HG03159 (cell line): Measurements from ENCODE around the gene ZNF862.

Experiments
- ATAC-seq: cut with Tn5 transposase; IDR thresholded peaks from one replicate; pipeline ENCODE4 v1.9.1; 2021; ENCODE audit warnings: mild to moderate bottlenecking, moderate library complexity; ENCODE audit not compliant: unreplicated experiment

Gene ZNF862

DNA sequence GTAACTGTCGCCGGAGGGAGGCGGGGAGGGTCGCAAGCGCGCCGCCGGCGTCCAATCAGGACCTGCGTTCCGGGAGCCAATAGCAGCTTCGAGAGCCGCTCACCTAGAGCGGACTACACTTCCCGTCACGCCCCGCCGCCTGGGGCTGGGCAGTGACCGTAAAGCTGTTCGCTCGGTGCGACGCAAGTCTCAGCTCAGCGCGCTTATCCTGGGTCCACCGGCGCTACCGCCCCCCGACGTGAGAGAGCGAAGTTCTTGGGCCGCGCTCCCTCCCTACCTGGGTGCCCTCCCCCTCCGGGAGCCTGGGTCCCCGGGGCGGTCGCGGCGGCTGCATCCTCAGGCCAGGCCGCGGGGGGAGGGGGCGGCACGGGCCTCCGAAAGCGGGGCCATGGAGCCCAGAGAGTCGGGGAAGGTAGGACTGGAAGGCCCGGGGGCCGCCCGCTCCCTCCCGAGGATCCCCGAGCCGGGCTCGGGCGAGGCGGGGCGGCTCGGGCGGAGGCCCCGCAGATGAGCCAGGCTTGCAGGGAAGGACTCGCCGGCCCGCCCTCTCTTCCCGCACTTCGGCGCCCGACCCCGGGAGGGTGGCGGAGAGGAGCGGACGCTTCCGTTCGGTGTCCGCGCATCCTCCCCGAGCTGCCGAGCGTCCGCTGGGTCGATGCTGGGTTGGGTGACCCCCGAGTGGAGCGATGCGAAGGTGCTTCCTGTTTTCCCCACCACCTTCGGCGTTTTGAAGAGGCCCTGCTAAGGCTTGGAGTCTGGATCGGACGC is at the start of gene ZNF862:
Gene ZNF862, plus strand, starts transcription at position 152 of the 768 bp plus-strand sequence. Its CDS starts 237 bp downstream, at position 389.
- peak; percentile 99 for ATAC-seq

DNA sequence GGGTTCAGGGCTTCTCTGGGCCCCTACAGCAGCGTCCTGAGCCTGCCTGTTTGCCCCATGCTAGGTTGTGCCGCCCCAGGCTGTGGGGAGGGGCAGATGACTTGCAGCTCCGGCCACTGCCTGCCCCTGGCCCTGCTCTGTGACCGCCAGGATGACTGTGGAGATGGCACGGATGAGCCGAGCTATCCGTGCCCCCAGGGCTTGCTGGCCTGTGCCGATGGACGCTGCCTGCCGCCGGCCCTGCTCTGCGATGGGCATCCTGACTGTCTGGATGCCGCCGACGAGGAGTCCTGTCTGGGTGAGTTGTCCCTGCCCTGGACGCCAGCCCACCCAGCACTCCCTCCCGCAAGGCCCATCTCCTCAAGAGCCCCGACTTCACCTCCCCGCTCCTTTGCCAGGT is 49.1 kb upstream of the ZNF862 start:
- ATAC-seq: no peak

DNA sequence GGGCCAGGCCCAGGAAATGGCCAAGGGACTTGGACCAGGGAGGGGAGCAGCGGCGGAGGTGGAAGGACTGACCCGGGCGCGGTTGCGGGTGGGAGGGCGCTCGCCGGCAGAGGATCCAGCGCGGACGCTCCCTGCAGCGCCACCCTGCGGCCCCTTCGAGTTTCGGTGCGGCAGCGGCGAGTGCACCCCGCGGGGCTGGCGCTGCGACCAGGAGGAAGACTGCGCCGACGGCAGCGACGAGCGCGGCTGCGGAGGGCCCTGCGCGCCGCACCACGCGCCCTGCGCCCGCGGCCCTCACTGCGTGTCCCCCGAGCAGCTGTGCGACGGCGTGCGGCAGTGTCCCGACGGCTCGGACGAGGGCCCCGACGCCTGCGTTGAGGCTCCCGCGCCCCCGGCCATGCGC is 48.0 kb upstream of the ZNF862 start:
- ATAC-seq: no peak

DNA sequence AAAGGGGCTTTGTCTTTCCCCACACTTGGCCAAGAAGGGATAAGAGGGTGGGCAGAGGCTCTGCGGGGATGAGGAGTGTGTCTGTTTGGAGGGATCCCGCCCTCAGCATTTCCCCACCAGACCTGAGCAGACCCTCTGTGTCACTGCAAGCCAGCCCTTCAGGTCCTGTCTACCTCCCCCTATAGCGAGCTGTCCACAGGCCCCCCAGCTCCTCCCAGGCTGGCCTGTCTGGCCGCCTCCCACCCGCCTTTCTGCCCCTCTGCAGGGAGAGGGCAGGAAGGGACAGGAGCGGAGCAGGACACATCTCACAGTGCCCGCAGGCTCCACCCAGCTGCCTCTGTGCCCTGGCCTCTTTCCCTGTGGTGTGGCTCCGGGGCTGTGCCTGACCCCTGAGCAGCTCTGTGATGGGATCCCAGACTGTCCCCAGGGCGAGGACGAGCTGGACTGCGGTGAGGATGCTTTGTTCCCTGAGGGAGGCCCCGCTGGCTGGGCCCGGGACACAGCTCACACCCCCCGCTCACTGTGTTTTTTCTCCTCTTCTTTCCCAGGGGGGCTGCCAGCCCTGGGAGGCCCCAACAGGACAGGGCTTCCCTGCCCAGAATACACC is 47.3 kb upstream of the ZNF862 start:
- no peak for ATAC-seq

DNA sequence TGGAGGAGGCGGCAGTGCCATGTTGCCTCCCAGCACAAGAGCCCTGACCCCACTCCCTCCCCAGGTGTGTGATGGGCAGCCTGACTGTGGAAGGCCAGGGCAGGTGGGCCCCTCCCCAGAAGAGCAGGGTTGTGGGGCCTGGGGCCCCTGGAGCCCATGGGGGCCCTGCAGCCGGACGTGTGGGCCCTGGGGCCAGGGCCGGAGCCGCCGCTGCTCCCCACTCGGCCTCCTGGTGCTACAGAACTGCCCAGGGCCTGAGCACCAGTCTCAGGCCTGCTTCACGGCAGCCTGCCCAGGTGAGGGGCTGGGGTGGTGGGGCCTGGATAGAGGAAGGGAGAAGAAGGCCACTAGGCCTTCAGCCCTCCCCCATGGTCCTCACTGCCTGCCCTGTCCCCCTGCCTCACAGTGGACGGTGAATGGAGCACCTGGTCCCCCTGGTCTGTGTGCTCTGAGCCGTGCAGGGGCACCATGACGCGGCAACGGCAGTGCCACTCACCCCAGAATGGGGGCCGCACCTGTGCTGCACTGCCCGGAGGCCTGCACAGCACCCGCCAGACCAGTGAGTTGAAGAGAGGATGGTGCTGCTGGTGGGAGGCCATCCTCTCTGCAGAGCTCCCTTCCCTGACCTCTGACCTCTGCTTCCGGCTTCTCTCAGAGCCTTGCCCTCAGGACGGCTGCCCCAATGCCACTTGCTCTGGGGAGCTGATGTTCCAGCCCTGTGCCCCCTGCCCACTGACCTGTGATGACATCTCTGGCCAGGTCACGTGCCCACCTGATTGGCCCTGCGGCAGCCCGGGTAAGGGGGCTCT is 46.6 kb upstream of the ZNF862 start:
- no peak for ATAC-seq

DNA sequence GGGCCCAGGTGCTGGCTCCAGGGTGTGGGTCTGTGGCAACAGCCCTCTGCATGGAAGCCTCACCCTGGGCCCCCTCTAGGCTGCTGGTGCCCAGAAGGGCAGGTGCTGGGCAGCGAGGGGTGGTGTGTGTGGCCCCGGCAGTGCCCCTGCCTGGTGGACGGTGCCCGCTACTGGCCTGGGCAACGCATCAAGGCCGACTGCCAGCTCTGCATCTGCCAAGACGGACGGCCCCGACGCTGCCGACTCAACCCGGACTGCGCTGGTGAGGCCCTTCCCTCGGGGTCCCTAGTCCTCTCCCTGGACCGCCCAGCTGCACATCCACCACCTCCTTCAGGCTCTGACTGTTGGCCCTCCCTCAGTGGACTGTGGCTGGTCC is 46.0 kb upstream of the ZNF862 start:
- ATAC-seq: no peak

DNA sequence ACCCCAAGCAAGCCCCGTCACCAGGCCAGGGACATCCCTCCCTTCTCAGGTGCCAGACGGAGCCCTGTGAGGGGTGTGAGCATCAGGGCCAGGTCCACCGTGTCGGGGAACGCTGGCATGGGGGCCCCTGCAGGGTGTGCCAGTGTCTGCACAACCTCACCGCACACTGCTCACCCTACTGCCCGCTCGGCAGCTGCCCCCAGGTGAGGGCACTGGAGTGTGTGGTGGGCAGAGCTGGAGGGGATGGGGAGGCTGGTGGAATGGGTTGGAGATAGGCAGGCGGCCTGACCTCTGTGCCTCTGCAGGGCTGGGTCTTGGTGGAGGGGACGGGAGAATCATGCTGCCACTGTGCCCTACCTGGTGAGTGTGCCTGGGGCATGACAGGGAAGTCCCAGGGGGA is 44.9 kb upstream of the ZNF862 start:
- no peak for ATAC-seq

DNA sequence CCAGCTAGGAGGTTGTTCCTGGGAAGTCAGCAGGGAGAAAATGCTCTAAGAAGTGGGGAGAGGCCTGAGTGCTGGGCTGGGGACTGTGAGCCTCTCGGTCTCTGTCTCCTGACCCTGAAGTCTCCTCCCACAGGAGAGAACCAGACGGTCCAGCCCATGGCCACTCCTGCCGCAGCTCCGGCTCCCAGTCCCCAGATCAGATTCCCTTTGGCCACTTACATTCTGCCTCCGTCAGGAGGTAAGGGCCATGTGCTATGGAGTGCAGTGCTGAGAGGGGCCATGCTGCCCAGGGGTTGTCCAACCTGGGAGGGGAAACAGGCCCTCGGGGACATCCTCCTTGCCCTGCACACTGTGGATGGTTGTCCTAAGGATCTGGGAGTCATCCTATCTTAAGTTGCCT is 43.5 kb upstream of the ZNF862 start:
- no peak for ATAC-seq

DNA sequence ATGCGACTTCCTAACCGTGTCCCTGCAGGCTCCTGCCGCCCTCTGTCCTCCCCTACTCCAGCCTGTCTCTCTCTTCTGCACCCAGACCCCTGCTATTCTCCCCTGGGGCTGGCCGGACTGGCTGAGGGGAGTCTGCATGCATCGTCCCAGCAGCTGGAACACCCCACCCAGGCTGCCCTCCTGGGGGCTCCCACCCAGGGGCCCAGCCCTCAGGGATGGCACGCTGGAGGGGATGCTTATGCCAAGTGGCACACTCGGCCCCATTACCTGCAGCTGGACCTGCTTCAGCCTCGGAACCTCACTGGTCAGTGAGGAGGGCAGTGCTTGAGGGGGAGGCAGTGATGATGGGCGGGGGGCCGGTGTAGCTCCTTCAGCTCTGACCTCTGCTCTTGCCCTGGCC is 43.0 kb upstream of the ZNF862 start:
- no peak for ATAC-seq

DNA sequence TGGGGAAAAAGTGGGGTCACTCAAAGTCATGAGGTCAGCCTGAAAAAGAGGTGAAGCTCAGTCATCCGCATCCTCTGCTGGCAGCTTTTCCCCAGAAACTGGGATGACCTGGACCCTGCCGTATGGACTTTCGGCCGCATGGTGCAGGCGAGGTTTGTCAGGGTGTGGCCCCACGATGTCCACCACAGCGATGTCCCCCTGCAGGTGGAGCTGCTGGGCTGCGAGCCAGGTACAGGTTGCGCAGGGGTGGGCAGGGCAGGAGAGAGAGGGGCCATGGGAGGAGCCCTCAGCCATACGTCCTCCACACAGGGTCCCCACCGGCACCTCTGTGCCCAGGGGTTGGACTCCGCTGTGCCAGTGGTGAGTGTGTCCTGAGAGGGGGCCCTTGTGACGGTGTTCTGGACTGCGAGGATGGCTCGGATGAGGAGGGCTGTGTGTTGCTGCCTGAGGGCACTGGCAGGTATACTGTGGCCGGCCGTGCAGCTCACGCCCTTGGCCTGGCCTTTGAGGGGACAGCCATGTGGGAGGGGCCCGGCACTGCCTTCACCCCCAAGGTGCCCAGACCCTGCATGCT is 41.8 kb upstream of the ZNF862 start:
- ATAC-seq: no peak

DNA sequence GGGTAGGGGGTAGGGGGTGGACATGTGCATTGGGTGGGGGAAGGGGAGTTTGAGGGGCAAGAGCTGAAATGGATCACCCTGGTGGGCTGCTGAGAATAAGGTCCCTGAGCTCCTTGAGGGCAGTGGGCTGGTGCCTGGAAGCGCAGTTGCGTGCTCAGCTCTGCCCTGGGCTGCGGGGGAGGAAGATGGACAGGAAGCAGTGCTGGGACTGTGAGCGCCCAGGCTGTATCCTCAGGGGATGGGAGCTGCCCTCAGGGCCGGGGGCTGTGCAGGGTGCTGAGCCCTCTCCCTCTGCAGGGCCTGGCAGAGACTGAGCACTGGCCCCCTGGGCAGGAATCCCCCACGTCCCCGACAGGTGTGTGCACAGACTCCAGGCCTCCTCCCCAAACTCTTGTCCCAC is 40.4 kb upstream of the ZNF862 start:
- ATAC-seq: no peak

DNA sequence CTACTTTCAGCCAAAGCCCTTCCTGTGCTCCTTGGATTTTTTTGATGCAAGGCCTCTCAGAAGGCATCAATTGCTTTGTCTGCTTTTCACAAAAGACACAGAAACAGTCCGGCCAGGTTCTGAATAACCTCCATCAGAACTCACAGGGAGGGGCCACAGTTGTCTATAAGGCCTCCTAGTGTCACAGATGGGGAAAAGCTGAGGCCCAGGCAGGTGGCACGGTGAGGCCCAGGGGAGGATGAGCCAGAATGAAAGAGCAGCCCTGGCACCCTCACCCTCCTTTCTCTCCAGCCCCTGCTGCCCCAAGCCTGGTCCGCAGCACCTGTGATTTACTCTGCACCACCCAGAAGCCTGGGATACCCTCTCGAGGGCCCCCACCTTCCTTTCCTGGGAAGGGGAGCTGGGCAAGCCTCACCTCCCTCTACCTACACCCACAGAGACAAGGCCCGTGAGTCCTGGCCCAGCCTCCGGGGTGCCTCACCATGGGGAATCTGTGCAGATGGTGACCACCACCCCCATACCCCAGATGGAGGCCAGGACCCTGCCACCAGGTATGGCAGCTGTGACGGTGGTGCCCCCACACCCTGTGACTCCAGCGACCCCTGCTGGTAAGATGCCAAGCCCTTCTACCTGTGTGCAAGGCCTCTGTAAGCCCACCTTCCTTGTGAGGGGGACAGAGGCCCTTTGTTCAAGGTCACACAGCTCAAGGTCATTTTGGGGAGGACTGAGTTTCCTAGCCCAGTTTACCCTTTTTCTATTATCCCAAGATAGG is 38.6 kb upstream of the ZNF862 start:
- no peak for ATAC-seq

DNA sequence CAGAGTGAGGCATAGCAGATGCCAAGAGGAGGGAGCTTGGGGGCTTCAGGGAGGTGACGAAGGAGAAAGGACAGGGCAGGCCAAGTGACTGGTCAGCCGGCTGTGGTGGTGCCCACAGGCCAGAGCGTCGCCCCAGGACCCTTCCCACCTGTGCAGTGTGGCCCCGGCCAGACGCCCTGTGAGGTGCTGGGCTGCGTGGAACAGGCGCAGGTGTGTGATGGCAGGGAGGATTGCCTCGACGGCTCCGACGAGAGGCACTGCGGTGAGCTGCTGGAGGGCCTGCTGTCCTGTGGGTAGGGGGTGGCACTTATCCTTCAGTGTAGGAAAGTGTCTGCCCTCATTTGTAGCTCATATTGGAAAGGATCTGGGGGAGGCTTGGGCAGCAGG is 38.0 kb upstream of the ZNF862 start:
- no peak for ATAC-seq

DNA sequence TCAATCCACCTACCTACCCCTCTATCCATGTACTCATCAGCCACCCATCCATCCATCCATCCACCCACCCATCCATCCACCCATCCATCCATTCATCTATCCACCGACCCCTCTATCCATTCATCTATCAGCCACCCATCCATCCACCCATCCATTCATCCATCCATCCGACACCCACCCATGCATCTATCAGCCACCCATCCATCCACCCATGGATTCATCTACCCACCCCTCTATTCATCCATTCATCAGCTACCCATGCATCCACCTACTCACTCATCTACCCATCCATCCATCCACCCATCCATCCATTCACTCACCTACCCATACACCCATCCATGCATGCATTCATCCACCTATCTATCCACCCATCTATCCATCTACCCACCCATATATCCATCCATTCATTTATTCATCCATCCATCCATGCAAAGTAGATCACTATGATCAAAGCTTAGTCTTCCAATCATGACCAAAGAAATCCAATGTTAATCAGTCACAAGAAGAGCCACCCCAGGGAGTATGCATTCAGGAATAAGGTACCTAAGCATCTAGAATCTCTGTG is 37.1 kb upstream of the ZNF862 start:
- ATAC-seq: no peak

DNA sequence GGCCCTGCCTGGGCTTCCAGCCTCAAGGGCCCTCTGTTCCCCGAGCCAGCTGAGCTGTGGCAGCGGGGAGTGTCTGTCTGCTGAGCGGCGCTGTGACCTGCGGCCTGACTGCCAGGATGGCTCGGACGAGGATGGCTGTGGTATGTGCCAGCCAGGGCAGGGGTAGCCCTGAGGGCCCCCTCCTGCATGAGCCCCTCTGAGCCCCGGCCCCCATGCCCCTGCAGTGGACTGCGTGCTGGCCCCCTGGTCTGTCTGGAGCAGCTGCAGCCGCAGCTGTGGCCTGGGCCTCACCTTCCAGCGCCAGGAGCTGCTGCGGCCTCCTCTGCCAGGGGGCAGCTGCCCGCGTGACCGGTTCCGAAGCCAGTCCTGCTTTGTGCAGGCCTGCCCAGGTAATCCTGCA is 36.4 kb upstream of the ZNF862 start:
- ATAC-seq: no peak

DNA sequence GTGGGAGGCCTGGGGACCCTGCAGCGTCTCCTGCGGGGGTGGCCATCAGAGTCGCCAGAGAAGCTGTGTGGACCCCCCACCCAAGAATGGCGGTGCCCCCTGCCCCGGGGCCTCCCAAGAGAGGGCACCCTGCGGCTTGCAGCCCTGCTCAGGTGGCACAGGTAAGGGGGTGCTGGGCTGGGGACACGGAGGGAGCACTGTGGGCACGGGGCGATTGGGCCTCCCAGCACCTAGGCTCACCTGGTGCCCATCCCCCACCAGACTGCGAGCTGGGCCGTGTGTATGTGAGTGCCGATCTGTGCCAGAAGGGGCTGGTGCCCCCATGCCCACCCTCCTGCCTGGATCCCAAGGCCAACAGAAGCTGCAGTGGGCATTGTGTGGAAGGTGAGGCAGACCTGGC is 35.2 kb upstream of the ZNF862 start:
- ATAC-seq: no peak

DNA sequence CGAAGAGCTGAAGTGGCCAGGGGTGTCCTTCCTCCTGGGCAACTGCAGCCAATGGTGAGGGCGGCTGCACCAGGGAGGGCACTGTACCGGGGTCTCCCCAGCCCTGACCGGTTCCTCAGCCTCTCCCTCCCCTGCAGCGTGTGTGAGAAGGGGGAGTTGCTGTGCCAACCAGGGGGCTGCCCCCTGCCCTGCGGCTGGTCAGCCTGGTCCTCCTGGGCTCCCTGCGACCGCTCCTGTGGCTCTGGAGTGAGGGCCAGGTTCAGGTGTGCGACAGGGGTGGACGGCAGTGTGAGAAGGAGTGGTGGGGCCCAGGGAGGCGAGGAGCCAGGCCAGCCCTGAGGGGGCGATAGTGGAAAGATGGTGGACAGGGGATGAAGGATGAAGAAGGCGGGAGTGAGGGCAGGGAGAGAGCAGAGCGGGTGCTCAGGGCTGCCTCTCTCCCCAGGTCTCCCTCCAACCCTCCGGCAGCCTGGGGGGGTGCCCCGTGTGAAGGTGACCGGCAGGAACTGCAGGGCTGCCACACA is 34.6 kb upstream of the ZNF862 start:
- no peak for ATAC-seq

DNA sequence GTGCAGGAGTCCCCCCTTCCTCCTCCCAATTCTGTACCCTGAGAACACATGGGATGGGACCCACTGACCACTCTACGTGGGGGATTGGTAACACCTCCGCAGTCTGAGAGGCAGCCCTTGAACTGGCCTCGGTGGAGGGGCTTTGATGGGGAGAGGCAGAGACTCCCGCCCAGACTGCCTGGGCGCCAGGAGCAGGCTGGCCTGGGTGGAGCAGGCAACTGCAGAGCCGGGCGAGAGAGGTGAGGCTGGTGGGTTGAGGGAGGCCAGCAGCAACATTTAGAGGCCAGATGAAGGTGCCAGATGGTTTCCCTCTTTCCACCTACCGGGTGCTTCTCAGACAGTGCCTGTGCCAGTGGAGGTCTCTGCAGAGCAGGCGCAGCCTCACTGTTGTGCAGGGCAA is 34.1 kb upstream of the ZNF862 start:
- ATAC-seq: no peak

DNA sequence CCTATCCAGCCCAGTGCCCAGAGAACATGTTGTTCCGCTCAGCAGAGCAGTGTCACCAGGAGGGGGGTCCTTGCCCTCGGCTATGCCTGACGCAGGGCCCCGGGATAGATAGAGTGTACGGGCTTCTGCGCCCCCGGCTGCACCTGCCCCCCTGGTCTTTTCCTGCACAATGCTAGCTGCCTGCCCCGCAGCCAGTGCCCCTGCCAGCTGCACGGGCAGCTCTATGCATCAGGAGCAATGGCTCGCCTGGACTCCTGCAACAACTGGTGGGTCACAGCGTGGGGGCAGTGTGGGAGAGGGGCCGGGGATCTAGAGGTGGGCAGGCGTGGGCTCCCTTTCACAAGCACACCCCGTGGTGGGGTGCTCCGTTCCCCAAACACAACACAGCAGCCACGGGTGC is 31.4 kb upstream of the ZNF862 start:
- ATAC-seq: no peak

DNA sequence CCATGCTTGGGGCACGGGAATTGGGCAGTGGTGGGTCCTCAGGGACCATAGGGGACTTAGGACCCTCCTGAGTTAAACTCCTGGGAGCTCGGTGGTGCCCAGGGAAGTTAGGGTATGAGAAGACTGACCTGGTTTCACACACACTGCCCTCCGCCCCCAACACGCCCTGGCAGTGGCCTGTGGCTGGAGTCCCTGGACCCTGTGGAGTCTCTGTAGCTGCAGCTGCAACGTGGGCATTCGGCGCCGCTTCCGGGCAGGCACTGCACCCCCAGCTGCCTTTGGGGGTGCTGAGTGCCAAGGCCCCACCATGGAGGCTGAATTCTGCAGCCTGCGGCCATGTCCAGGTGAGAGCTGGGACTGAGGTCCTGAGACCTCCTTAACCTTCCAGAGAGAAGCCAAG is 29.9 kb upstream of the ZNF862 start:
- ATAC-seq: no peak
